BJ (cell line): Measurements from ENCODE around the gene ANO7. TPM values are rescaled to one million over a fixed set of nuclear protein-coding genes. Genes with fewer than 3 reads are reported as not detected.

Source experiments
- CTCF ChIA-PET: fragments of 350-600 bp; formaldehyde crosslinking; extraction: SDS; loops from one replicate; lab custom pipeline; 2021; ENCODE audit warnings: antibody characterized with exemption, inconsistent platforms; lab: Yijun Ruan, JAX
- POLR2A ChIA-PET: fragments of 300-600 bp; sonication (Branson Sonifier 250); formaldehyde crosslinking; extraction: SDS; loops from one replicate; lab custom pipeline; 2021; ENCODE audit warnings: antibody characterized with exemption; lab: Charles Lee
- DNase-seq: peaks from one replicate; pipeline ENCODE4 v3.0.0-alpha.2; 2011; ENCODE audit warnings: low read depth
- H3K27me3 ChIP-seq: 2 replicates; pipeline ENCODE4 v1.6.0; 2011; ENCODE audit warnings: low read length; ENCODE audit not compliant: control insufficient read depth, insufficient read depth
- H3K36me3 ChIP-seq: 2 replicates; pipeline ENCODE4 v1.5.1; 2011; ENCODE audit warnings: low read length; ENCODE audit not compliant: control insufficient read depth, insufficient read depth
- H3K4me3 ChIP-seq: 2 replicates; pipeline ENCODE4 v1.5.1; 2011; ENCODE audit warnings: low read depth, mild to moderate bottlenecking, control low read depth, low read length
- CTCF ChIP-seq: IDR thresholded peaks from 2 replicates; pipeline ENCODE4 v1.5.1; 2011; ENCODE audit warnings: low read depth, mild to moderate bottlenecking, control low read depth, inconsistent platforms, low read length, moderate library complexity; ENCODE audit not compliant: insufficient read depth
- polyA plus RNA-seq: library from polyadenylated mRNA; depleted of rRNA; stranded (reverse); fragments of >200 nt; gene quantifications from 2 replicates; pipeline ENCODE4 v1.2.3, GENCODE V29; 2011

The ANO7 gene
- polyA plus RNA-seq, 1 experiment = 0.74 TPM

- CTCF ChIA-PET = no interaction called here
- H3K27me3 ChIP-seq = no peaks in the 10 kb centered on the region
- no peak overlapping the region for H3K4me3 ChIP-seq
- DNase-seq = no peak
- no peak for TF ChIP-seq CTCF
- H3K36me3 ChIP-seq = peaks cover 4% of the 10 kb centered on the region; the same call in 1 of the 2 replicates
- POLR2A ChIA-PET = interaction anchor here (0.6 kb wide), 1 partner anchor 90 kb away, joined by 3 read pairs; no protein-coding TSS in a partner anchor
Measured at GRCh38 chr2:241179899-241180298, 8.6 kb upstream of the ANO7 start.

GRCh38 chr2:241180495-241180894 is 8.0 kb upstream of the ANO7 start:
- CTCF ChIA-PET = no interaction called here
- peaks cover 4% of the 10 kb centered on the region; the same call in 1 of the 2 replicates for H3K36me3 ChIP-seq

GRCh38 chr2:241182126-241182525 is 6.4 kb upstream of the ANO7 start:
- H3K4me3 ChIP-seq = no peak overlapping the region
- H3K27me3 ChIP-seq = no peaks in the 10 kb centered on the region
- TF ChIP-seq CTCF = no peak
- POLR2A ChIA-PET = no interaction called here
- CTCF ChIA-PET = no interaction called here
- no peak for DNase-seq
- H3K36me3 ChIP-seq = peaks cover 4% of the 10 kb centered on the region; the same call in 1 of the 2 replicates

More at GRCh38 chr2:241180495-241180894, 8.0 kb upstream of the ANO7 start:
- Histone ChIP-seq H3K27me3 (no peaks in the 10 kb centered on the region), H3K4me3 (no peak overlapping the region)
- TF ChIP-seq CTCF = no peak
- DNase-seq = no peak
- POLR2A ChIA-PET = interaction anchor here (0.6 kb wide), 1 partner anchor 91 kb away, joined by 3 read pairs; no protein-coding TSS in a partner anchor

GRCh38 chr2:241182531-241183133 is 5.8 kb upstream of the ANO7 start:
- CTCF ChIA-PET = no interaction called here
- POLR2A ChIA-PET = no interaction called here

GRCh38 chr2:241183221-241183620 is 5.3 kb upstream of the ANO7 start:
- no peaks in the 10 kb centered on the region for H3K27me3 ChIP-seq
- H3K36me3 ChIP-seq = peaks cover 4% of the 10 kb centered on the region; the same call in 1 of the 2 replicates
- H3K4me3 ChIP-seq = no peak overlapping the region
- no peak for TF ChIP-seq CTCF
- no peak for DNase-seq
- ChIA-PET POLR2A (no interaction called here), CTCF (no interaction called here)

More at GRCh38 chr2:241182531-241183133, 5.8 kb upstream of the ANO7 start:
- no peak for DNase-seq
- no peak for TF ChIP-seq CTCF
- Histone ChIP-seq H3K4me3 (no peak overlapping the region), H3K27me3 (no peaks in the 10 kb centered on the region), H3K36me3 (peaks cover 4% of the 10 kb centered on the region; the same call in 1 of the 2 replicates)
